Esophagus (tissue), 2 donors: ENCODE data around the gene PLCB4. TPM values are rescaled to one million over a fixed set of nuclear protein-coding genes. Genes with fewer than 3 reads are reported as not detected.

ENCODE experiments used
- H3K27ac ChIP-seq, 2 donors: one replicate each; pipeline ENCODE4 v1.5.1; 2013; ENCODE audit warnings: low read depth in 2 of 2, mild to moderate bottlenecking in 2 of 2, inconsistent platforms in 1 of 2, low read length in 1 of 2, moderate library complexity in 1 of 2
- H3K27me3 ChIP-seq, 2 donors: one replicate each; pipeline ENCODE4 v1.6.1; 2013; ENCODE audit warnings: low read length in 2 of 2, control low read depth in 1 of 2, mild to moderate bottlenecking in 1 of 2; ENCODE audit not compliant: insufficient read depth in 2 of 2, control insufficient read depth in 1 of 2
- H3K36me3 ChIP-seq, 2 donors: one replicate each; pipeline ENCODE4 v1.6.1; 2013; ENCODE audit warnings: low read length in 1 of 2; ENCODE audit not compliant: control insufficient read depth in 2 of 2, insufficient read depth in 2 of 2
- H3K4me1 ChIP-seq, 2 donors: one replicate each; pipeline ENCODE4 v1.6.1; 2013; ENCODE audit warnings: low read length in 1 of 2; ENCODE audit not compliant: control insufficient read depth in 2 of 2, insufficient read depth in 2 of 2
- H3K4me3 ChIP-seq, 2 donors: one replicate each; pipeline ENCODE4 v1.5.1; 2013; ENCODE audit warnings: low read length in 2 of 2, mild to moderate bottlenecking in 2 of 2, low read depth in 1 of 2, moderate library complexity in 1 of 2
- H3K9me3 ChIP-seq, 2 donors: one replicate each; pipeline ENCODE4 v1.6.1; 2013; ENCODE audit warnings: mild to moderate bottlenecking in 2 of 2, low read depth in 1 of 2, low read length in 1 of 2, moderate library complexity in 1 of 2; ENCODE audit not compliant: control insufficient read depth in 2 of 2, insufficient read depth in 1 of 2
- WGBS, 2 donors: extraction: QIAGEN DNeasy Blood & Tissue Kit; methylation state at CpG; one replicate each; pipeline ENCODE4 v1.1.7; 2013; 5-methylcytosine and 5-hydroxymethylcytosine counted together
- polyA plus RNA-seq, 2 donors: library from polyadenylated mRNA; stranded (reverse); fragments of 200-250 nt; gene quantifications; one replicate each; pipeline ENCODE4 v1.2.3, GENCODE V29; 2013
- donor health status: healthy with polysubstance abuse.
- donor health status: Bipolar disorder and iron deficiency.

The PLCB4 gene
- polyA plus RNA-seq, 2 donors = 1.9 to 2.2 TPM

DNA sequence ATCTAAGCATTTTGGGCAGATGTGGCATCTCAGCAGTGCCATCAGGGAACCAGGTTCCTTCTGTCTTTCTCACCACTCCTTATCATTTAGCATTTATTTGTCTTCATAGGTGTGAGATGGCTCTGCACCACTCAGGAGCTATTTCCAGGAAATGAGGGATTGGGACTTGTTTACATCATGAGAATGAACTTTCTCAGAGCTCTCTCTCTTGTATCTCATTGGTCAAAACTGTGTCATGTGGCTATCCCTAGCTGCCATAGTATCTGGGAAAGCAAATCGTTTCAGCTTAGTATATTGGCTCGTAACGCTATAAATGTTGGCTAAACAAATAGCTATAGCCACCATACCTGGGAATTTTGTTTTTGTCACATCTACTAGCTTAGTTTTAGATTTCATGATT, 23.8 kb downstream of the PLCB4 start:
- H3K4me3 ChIP-seq = no peak overlapping the region
- no peaks in the 10 kb centered on the region for H3K9me3 ChIP-seq
- H3K27me3 ChIP-seq = no peaks in the 10 kb centered on the region
- 81 to 82% methylated on average over 3 of the region's 3 CpGs for WGBS, 2 donors
- no peaks in the 10 kb centered on the region for H3K36me3 ChIP-seq
- no peaks in the 10 kb centered on the region for H3K4me1 ChIP-seq
- H3K27ac ChIP-seq = peak overlapping the region in 1 of 2 donors; percentile 22

- H3K27ac ChIP-seq = peak overlapping the region; percentile 15 to 55
- H3K9me3 ChIP-seq = no peaks in the 10 kb centered on the region
- no peaks in the 10 kb centered on the region for H3K27me3 ChIP-seq
- H3K4me1 ChIP-seq = no peaks in the 10 kb centered on the region
- no peaks in the 10 kb centered on the region for H3K36me3 ChIP-seq
- H3K4me3 ChIP-seq = no peak overlapping the region
- 60 to 63% methylated on average over 8 of the region's 8 CpGs for WGBS, 2 donors
These were observed 24.5 kb downstream of the PLCB4 start for GRCh38 chr20:9093218-9093957.

DNA sequence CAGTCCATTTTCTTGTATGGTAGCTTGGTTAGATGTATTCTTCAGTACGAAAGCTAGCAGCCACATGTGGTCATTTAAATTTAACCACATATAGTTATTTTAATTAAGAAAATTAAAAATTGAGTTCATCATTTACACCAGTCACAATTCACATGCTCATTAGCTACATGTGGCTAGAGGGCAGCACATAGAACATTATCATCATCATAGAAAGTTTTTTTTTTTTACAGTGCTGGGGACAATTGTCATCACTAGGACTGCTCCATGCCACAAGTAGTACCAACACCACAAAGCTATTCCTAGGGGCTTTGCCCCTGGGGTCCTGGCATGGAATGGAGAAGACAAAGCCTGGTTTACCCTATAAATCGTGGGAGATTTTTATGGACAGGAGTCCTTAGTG, 30.5 kb downstream of the PLCB4 start:
- no peaks in the 10 kb centered on the region for H3K36me3 ChIP-seq
- H3K9me3 ChIP-seq = no peaks in the 10 kb centered on the region
- H3K4me1 ChIP-seq = no peaks in the 10 kb centered on the region
- WGBS, 2 donors = 85 to 89% methylated on average over 2 of the region's 2 CpGs
- no peak overlapping the region for H3K4me3 ChIP-seq
- no peak overlapping the region for H3K27ac ChIP-seq
- H3K27me3 ChIP-seq = no peaks in the 10 kb centered on the region

- no peaks in the 10 kb centered on the region for H3K27me3 ChIP-seq
- H3K4me3 ChIP-seq = no peak overlapping the region
- peak overlapping the region in 1 of 2 donors; percentile 3 for H3K27ac ChIP-seq
- 93 to 94% methylated on average over 9 of the region's 9 CpGs for WGBS, 2 donors
- no peaks in the 10 kb centered on the region for H3K36me3 ChIP-seq
- H3K4me1 ChIP-seq = no peaks in the 10 kb centered on the region
- H3K9me3 ChIP-seq = no peaks in the 10 kb centered on the region
These were observed 31.8 kb downstream of the PLCB4 start for GRCh38 chr20:9100691-9101090.

DNA sequence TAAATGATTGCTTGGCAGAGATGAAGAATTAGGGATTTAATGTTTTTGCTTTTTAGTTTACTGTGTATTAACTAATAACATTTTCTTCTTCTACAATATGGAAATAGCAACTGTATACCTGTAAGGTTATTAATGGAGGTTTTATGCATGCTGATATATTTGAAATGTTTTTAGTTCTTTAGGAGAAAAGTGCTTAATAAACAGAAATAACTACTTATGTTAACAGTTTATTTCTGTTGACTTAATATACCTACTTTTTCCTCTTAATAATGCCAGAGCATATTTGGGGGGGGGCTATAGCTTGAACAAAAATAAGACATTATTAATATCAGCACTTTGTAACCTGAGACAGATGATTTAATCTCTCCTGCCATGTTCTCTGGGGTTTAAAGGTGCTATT, 33.6 kb downstream of the PLCB4 start:
- H3K4me1 ChIP-seq = no peaks in the 10 kb centered on the region

DNA sequence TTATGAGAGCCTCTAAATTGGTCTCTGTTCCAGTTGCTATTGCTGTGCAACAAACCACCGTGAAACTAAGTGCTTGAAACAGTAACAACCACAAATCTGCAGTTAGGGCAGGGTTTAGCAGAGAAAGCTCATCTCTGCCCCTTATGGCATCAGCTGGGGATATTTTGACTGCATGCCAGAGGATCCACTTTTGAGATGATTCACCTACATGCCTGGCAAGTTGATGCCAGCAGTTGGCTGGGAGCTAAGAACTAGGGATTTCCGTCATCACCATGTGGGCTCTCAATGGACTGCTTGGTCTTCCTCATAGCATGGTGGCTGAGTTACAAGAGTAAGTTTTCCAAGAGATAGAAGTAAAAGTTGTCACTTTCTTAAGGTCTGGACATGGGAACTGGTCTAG, 35.1 kb downstream of the PLCB4 start:
- 80 to 83% methylated on average over 2 of the region's 2 CpGs for WGBS, 2 donors
- Histone ChIP-seq H3K27ac (no peak overlapping the region), H3K27me3 (no peaks in the 10 kb centered on the region), H3K4me3 (no peak overlapping the region), H3K4me1 (no peaks in the 10 kb centered on the region), H3K9me3 (no peaks in the 10 kb centered on the region), H3K36me3 (no peaks in the 10 kb centered on the region)

More for the DNA sequence above, 33.6 kb downstream of the PLCB4 start:
- Histone ChIP-seq H3K4me3 (no peak overlapping the region), H3K9me3 (no peaks in the 10 kb centered on the region), H3K27me3 (no peaks in the 10 kb centered on the region), H3K36me3 (no peaks in the 10 kb centered on the region), H3K27ac (no peak overlapping the region)

DNA sequence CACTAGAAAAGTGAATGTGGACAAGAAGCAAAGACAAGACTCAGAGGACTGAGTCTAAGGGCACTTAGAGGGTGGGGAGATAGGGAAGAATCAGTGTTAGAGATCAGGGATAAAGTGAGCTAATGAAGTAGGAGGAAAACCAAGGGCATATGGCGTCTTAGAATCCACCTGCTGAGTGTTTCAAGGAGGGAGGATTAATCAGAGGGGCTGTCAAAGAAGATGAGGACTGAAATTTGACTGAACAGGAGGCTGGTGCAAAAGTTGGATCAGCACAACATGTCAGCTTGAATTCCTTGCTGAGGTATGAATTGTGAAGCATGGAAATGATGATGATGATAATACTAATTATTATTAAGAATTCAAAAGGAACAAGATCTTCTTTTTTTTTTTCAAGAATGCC, 39.4 kb downstream of the PLCB4 start:
- Histone ChIP-seq H3K27ac (no peak overlapping the region), H3K27me3 (no peaks in the 10 kb centered on the region), H3K4me3 (no peak overlapping the region), H3K9me3 (no peaks in the 10 kb centered on the region), H3K36me3 (no peaks in the 10 kb centered on the region), H3K4me1 (no peaks in the 10 kb centered on the region)
- whole genome bisulfite sequencing, 2 donors = 88% methylated on average over 1 of the region's 1 CpG

GRCh38 chr20:9109566-9109965, 40.7 kb downstream of the PLCB4 start:
- H3K9me3 ChIP-seq = no peaks in the 10 kb centered on the region
- H3K4me1 ChIP-seq = no peaks in the 10 kb centered on the region
- H3K36me3 ChIP-seq = no peaks in the 10 kb centered on the region
- H3K27me3 ChIP-seq = no peaks in the 10 kb centered on the region
- H3K4me3 ChIP-seq = no peak overlapping the region
- no peak overlapping the region for H3K27ac ChIP-seq
- WGBS, 2 donors = 44 to 51% methylated on average over 1 of the region's 1 CpG

DNA sequence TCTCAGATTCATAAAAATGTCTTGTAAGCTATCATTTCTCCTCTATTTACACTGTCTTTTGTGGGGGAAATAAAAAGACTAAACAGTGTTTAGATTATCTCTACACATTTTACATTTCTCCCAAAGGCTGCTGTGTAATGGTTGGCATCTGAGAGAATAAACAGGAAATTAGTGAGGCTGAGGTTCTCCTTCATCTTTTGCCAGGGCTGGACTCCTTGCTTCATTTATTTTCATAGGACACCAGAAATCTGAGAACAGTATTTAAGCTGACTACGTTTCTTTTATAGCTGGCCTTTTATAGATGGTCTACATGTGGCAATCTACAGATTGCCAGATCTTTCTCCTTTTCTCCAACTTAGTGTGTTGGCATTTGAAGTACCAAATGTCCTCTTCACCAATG, 41.5 kb downstream of the PLCB4 start:
- Histone ChIP-seq H3K4me3 (no peak overlapping the region), H3K4me1 (no peaks in the 10 kb centered on the region), H3K27ac (no peak overlapping the region), H3K27me3 (no peaks in the 10 kb centered on the region), H3K9me3 (no peaks in the 10 kb centered on the region), H3K36me3 (no peaks in the 10 kb centered on the region)
- WGBS, 2 donors = 22 to 40% methylated on average over 1 of the region's 1 CpG

GRCh38 chr20:9110916-9111432, 42.1 kb downstream of the PLCB4 start:
- Histone ChIP-seq H3K4me1 (no peaks in the 10 kb centered on the region), H3K9me3 (no peaks in the 10 kb centered on the region), H3K4me3 (no peak overlapping the region), H3K36me3 (no peaks in the 10 kb centered on the region), H3K27ac (no peak overlapping the region), H3K27me3 (no peaks in the 10 kb centered on the region)
- WGBS, 2 donors = 50 to 56% methylated on average over 3 of the region's 3 CpGs
